GM19043 (cell line): ENCODE results near the gene DKK3.

Source experiments
- ATAC-seq: cut with Tn5 transposase; IDR thresholded peaks from one replicate; pipeline ENCODE4 v1.9.1; 2021; ENCODE audit warnings: low read depth; ENCODE audit not compliant: unreplicated experiment

The DKK3 gene

GRCh38 chr11:12006552-12007229, 1.7 kb downstream of the DKK3 start:
- no peak for ATAC-seq

GRCh38 chr11:12005476-12005875, 3.0 kb downstream of the DKK3 start:
- ATAC-seq: no peak

GRCh38 chr11:12005061-12005460, 3.4 kb downstream of the DKK3 start:
- ATAC-seq: no peak

GRCh38 chr11:12003815-12004214, 4.6 kb downstream of the DKK3 start:
- no peak for ATAC-seq

GRCh38 chr11:12003336-12003735, 5.1 kb downstream of the DKK3 start:
- ATAC-seq: no peak

GRCh38 chr11:12001186-12001585, 7.2 kb downstream of the DKK3 start:
- ATAC-seq: no peak

GRCh38 chr11:11998091-11998781, 10.2 kb downstream of the DKK3 start:
- ATAC-seq: no peak

- ATAC-seq: no peak
Observed at GRCh38 chr11:11997049-11997322, 11.4 kb downstream of the DKK3 start.

- no peak for ATAC-seq
Observed at GRCh38 chr11:11996321-11997048, 11.9 kb downstream of the DKK3 start.

- no peak for ATAC-seq
Observed at GRCh38 chr11:11995601-11996000, 12.8 kb downstream of the DKK3 start.

- no peak for ATAC-seq
Observed at GRCh38 chr11:11993839-11994238, 14.6 kb downstream of the DKK3 start.

GRCh38 chr11:11992257-11993212, 15.9 kb downstream of the DKK3 start:
- no peak for ATAC-seq

- ATAC-seq: no peak
Observed at GRCh38 chr11:11989774-11990744, 18.4 kb downstream of the DKK3 start.

- ATAC-seq: no peak
Observed at GRCh38 chr11:11988681-11989261, 19.7 kb downstream of the DKK3 start.

GRCh38 chr11:11988099-11988651, 20.3 kb downstream of the DKK3 start:
- ATAC-seq: no peak

GRCh38 chr11:11987503-11988022, 20.9 kb downstream of the DKK3 start:
- no peak for ATAC-seq

- no peak for ATAC-seq
Observed at GRCh38 chr11:11985954-11986949, 22.2 kb downstream of the DKK3 start.
